GM23248 (cell line): ENCODE data around the gene NIN.

Experiments used
- EZH2 ChIP-seq: fragments of 200-600 bp; sonication (generic); IDR thresholded peaks from 2 replicates; pipeline ENCODE4 v1.6.1; 2018; ENCODE audit warnings: antibody characterized with exemption, mild to moderate bottlenecking; ENCODE audit not compliant: insufficient read depth, poor library complexity, severe bottlenecking
- EZH2phosphoT487 ChIP-seq: fragments of 200-600 bp; sonication (generic); IDR thresholded peaks from 2 replicates; pipeline ENCODE4 v1.6.1; 2018; ENCODE audit warnings: antibody characterized with exemption, moderate library complexity, mild to moderate bottlenecking, low read depth; ENCODE audit not compliant: insufficient read depth

- TF ChIP-seq EZH2 (no peak), EZH2phosphoT487 (no peak)
Observed at GRCh38 chr14:50675597-50675996, 155.4 kb downstream of the NIN start.
